DOHH2 (cell line): ENCODE data around the gene SCG3.

Source experiments
- EZH2phosphoT487 ChIP-seq: fragments of 200-600 bp; sonication (generic); IDR thresholded peaks from 2 replicates; pipeline ENCODE4 v1.6.1; 2017; ENCODE audit warnings: borderline replicate concordance, mild to moderate bottlenecking, antibody characterized with exemption, low read length, moderate library complexity, mixed read lengths
- TF ChIP-seq, protein P1 (sequence below): fragments of 200-600 bp; sonication (generic); IDR thresholded peaks from one replicate; pipeline ENCODE4 v1.5.1; 2014; ENCODE audit warnings: antibody characterized with exemption, mild to moderate bottlenecking, low read depth, low read length; ENCODE audit not compliant: poor library complexity, severe bottlenecking

DNA sequence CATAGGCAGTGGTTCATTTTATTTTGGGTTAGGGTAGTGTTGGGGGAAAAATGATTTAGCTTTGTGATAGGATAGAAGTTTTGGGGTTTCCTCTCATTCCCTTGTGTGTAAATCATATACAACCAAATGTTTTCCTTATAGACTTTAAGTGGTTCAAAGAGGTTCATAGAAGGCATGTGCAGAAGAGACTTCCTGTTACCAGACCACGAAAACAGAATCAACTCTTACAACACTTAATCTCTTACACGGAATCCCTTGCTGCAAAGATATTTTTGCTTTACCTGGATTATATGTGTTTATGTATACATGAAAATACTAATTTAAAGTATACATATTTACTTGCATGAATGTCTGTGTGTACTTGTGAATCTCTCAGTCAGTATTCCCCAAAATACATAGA is 73.0 kb downstream of the SCG3 start:
- TF ChIP-seq, protein P1, sequence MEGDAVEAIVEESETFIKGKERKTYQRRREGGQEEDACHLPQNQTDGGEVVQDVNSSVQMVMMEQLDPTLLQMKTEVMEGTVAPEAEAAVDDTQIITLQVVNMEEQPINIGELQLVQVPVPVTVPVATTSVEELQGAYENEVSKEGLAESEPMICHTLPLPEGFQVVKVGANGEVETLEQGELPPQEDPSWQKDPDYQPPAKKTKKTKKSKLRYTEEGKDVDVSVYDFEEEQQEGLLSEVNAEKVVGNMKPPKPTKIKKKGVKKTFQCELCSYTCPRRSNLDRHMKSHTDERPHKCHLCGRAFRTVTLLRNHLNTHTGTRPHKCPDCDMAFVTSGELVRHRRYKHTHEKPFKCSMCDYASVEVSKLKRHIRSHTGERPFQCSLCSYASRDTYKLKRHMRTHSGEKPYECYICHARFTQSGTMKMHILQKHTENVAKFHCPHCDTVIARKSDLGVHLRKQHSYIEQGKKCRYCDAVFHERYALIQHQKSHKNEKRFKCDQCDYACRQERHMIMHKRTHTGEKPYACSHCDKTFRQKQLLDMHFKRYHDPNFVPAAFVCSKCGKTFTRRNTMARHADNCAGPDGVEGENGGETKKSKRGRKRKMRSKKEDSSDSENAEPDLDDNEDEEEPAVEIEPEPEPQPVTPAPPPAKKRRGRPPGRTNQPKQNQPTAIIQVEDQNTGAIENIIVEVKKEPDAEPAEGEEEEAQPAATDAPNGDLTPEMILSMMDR: no peak
- TF ChIP-seq EZH2phosphoT487: no peak
